Subcutaneous abdominal adipose tissue (tissue), 5 donors: ENCODE results near the gene LUC7L.
A peak's percentile ranks its signal among the peaks of the same experiment; 100 is the strongest.

Source experiments
- H3K27ac ChIP-seq: one replicate; pipeline ENCODE4 v1.7.0; 2013; ENCODE audit warnings: low read depth, mild to moderate bottlenecking, inconsistent platforms, low read length, moderate library complexity
- H3K27me3 ChIP-seq, 5 donors: one replicate each; pipeline ENCODE4 v1.7.0; 2013; ENCODE audit warnings: low read length in 5 of 5, inconsistent platforms in 1 of 5; ENCODE audit not compliant: control insufficient read depth in 5 of 5, insufficient read depth in 4 of 5
- H3K36me3 ChIP-seq, 5 donors: one replicate each; pipeline ENCODE4 v1.7.0; 2013; ENCODE audit warnings: low read length in 5 of 5; ENCODE audit not compliant: control insufficient read depth in 5 of 5, insufficient read depth in 5 of 5
- H3K4me1 ChIP-seq, 5 donors: one replicate each; pipeline ENCODE4 v1.7.0; 2013; ENCODE audit warnings: low read length in 5 of 5, mild to moderate bottlenecking in 3 of 5, moderate library complexity in 1 of 5; ENCODE audit not compliant: control insufficient read depth in 5 of 5, insufficient read depth in 5 of 5
- H3K4me3 ChIP-seq, 5 donors: one replicate each; pipeline ENCODE4 v1.7.0; 2013; ENCODE audit warnings: low read length in 5 of 5, low read depth in 1 of 5
- H3K9ac ChIP-seq, 5 donors: one replicate each; pipeline ENCODE4 v1.7.0; 2013; ENCODE audit warnings: low read length in 5 of 5, mild to moderate bottlenecking in 4 of 5, moderate library complexity in 3 of 5
- H3K9me3 ChIP-seq, 5 donors: one replicate each; pipeline ENCODE4 v1.7.0; 2013; ENCODE audit warnings: low read length in 5 of 5; ENCODE audit not compliant: control insufficient read depth in 5 of 5
- donor health status: healthy.
- donor health status: healthy.
- donor health status: healthy.
- donor health status: healthy.
- donor health status: healthy.

LUC7L gene

DNA sequence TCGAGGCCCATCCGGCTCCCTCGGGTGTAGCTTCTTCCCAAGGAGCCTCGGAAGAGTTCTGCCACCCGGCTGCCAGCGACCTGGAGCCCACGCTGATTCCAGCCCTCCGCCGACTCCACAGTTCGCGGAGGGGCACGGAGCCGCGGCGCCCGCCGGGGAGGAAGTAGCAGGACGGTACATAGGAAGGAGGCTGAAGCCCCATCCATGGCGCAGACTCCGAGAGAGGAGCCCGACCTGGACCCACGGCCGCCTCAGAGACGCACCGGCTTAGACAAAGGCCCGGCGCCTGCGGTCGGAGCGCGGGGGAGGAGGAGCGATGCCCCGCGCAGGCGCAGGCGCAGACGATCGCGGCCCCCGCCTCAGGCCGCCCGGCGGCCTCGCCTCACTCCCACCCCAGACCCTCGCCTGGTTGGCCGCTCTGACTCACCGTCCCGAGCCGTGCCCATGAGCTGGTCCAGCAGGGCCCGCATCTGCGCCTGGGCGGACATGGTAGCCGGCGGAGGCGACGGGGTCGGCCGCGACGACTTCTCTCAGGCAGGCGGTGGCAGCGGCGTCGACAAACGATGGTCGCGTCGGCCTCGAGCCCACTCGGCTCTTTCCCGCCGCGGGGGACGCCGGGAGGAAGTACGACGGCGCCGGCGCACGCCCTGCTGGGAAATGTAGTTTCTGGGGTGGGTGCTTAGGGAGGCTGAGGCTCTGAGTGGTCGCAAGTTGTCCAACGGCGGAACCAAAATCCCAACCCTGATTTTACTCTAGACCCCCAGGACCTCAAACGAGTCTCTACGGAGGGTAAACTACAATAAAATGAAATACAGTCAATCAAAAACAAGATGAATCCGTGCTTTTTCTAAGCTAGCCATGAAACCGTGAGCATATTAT is at the start of gene LUC7L:
TSS of gene LUC7L (minus strand) at position 598 of the 879 bp plus-strand sequence. CDS start at position 488, 110 bp downstream.
- Histone ChIP-seq H3K4me1 (peaks cover 5 to 25% (median 21%) of the 10 kb centered on the region in 5 donors), H3K27me3 (no peaks in the 10 kb centered on the region), H3K9ac (peak within 1 kb of the TSS; percentile 81 to 96 (median 93)), H3K4me3 (peak within 1 kb of the TSS; percentile 74 to 93 (median 85)), H3K36me3 (peaks cover 14 to 33% (median 23%) of the 10 kb centered on the region in 5 donors), H3K9me3 (no peaks in the 10 kb centered on the region), H3K27ac (peak within 1 kb of the TSS; percentile 88)

DNA sequence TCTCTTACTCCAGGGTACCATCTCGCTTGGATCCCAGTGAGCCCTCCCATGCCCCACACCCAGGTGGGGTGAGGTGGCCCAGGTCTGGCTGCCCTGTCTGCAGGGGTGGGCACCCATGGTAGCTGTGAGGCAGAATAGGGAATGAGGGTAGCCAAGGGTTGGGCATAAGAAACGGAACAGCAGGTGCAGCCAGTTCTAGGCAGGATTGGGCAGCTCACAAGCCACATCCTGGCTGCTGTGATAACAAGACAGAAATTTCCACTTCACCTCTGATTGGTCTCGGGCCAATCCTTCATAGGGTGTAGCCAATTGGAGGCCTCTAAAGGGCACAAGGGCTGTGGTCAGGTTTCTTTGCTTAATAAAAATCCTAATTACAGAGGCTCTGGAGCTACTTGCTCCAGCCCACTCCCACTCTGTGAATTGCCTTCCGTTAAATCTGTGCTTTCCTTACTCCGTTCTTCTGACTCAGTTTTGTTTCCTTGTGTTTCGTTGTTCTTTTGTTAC is 49.7 kb upstream of the LUC7L start:
- Histone ChIP-seq H3K36me3 (no peaks in the 10 kb centered on the region), H3K27me3 (peaks cover 0 to 13% (median 3%) of the 10 kb centered on the region in 5 donors), H3K9ac (no peak overlapping the region), H3K4me1 (peaks cover 0 to 37% (median 34%) of the 10 kb centered on the region in 5 donors), H3K27ac (no peak overlapping the region), H3K4me3 (no peak overlapping the region), H3K9me3 (no peaks in the 10 kb centered on the region)

- no peak overlapping the region for H3K27ac ChIP-seq
- peaks cover 0 to 35% (median 33%) of the 10 kb centered on the region in 5 donors for H3K4me1 ChIP-seq
- H3K36me3 ChIP-seq: no peaks in the 10 kb centered on the region
- peak overlapping the region in 3 of 5 donors; percentile 17 to 51 (median 26) for H3K9ac ChIP-seq
- H3K27me3 ChIP-seq: peaks cover 0 to 11% (median 3%) of the 10 kb centered on the region in 5 donors
- no peaks in the 10 kb centered on the region for H3K9me3 ChIP-seq
- H3K4me3 ChIP-seq: peak overlapping the region in 2 of 5 donors; percentile 28 to 34
Observed at GRCh38 chr16:276426-277077, 47.3 kb upstream of the LUC7L start.

DNA sequence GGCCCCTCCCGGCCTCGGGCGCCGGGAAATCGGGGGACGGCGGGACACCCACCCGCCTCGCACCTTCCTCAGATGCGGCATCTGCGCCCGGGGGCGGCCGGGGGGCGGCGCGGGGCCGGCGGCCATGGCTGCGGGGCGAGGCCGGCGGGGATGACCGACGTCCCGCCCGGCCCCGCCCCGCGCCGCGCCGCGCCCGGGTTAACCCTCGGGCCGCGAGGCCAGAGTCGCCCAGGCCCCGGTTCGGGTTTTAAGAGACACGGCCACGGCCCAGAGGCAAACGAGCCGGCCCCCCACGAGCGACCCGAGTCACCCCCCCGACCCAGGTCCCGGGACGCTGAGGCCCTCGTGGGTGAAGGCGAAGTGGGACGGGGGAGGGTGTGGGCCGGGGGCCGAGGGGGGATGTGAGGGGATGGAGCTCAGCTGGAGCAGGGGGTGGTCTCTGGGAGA is 46.6 kb upstream of the LUC7L start, which contains the start of gene RGS11:
TSS of gene RGS11 (minus strand) at position 159 of the 447 bp plus-strand sequence. CDS start at position 126, 33 bp downstream.
- peaks cover 0 to 9% (median 0%) of the 10 kb centered on the region in 5 donors for H3K27me3 ChIP-seq
- H3K36me3 ChIP-seq: no peaks in the 10 kb centered on the region
- H3K9ac ChIP-seq: peak within 1 kb of the TSS in 3 of 5 donors; percentile 26 to 60 (median 51)
- peak within 1 kb of the TSS in 4 of 5 donors; percentile 50 to 66 (median 63) for H3K4me3 ChIP-seq
- no peak within 1 kb of the TSS for H3K27ac ChIP-seq
- peaks cover 0 to 28% (median 25%) of the 10 kb centered on the region in 5 donors for H3K4me1 ChIP-seq
- H3K9me3 ChIP-seq: no peaks in the 10 kb centered on the region

- peak overlapping the region in 4 of 5 donors; percentile 50 to 66 (median 63) for H3K4me3 ChIP-seq
- peaks cover 0 to 9% (median 0%) of the 10 kb centered on the region in 5 donors for H3K27me3 ChIP-seq
- H3K9ac ChIP-seq: peak overlapping the region in 2 of 5 donors; percentile 20 to 60
Observed at GRCh38 chr16:275041-275641, 45.9 kb upstream of the LUC7L start.

GRCh38 chr16:273547-274421 is 44.5 kb upstream of the LUC7L start:
- no peak overlapping the region for H3K9ac ChIP-seq
- H3K4me3 ChIP-seq: no peak overlapping the region
- peaks cover 0 to 9% (median 0%) of the 10 kb centered on the region in 5 donors for H3K27me3 ChIP-seq
- no peaks in the 10 kb centered on the region for H3K9me3 ChIP-seq
- H3K4me1 ChIP-seq: peaks cover 0 to 22% (median 19%) of the 10 kb centered on the region in 5 donors
- no peak overlapping the region for H3K27ac ChIP-seq
- H3K36me3 ChIP-seq: no peaks in the 10 kb centered on the region

More at GRCh38 chr16:275041-275641, 45.9 kb upstream of the LUC7L start:
- peaks cover 0 to 25% (median 22%) of the 10 kb centered on the region in 5 donors for H3K4me1 ChIP-seq
- no peaks in the 10 kb centered on the region for H3K9me3 ChIP-seq
- no peak overlapping the region for H3K27ac ChIP-seq
- H3K36me3 ChIP-seq: no peaks in the 10 kb centered on the region

GRCh38 chr16:272633-273546 is 43.6 kb upstream of the LUC7L start:
- H3K27ac ChIP-seq: no peak overlapping the region

More at GRCh38 chr16:272633-273546, 43.6 kb upstream of the LUC7L start:
- H3K9ac ChIP-seq: no peak overlapping the region
- H3K27me3 ChIP-seq: peaks cover 0 to 9% (median 0%) of the 10 kb centered on the region in 5 donors
- no peak overlapping the region for H3K4me3 ChIP-seq
- H3K36me3 ChIP-seq: no peaks in the 10 kb centered on the region
- no peaks in the 10 kb centered on the region for H3K9me3 ChIP-seq
- H3K4me1 ChIP-seq: peaks cover 0 to 29% (median 19%) of the 10 kb centered on the region in 5 donors
